22Rv1 (cell line): ENCODE results near the gene ECEL1.
A peak's percentile ranks its signal among the peaks of the same experiment; 100 is the strongest.
"Not testable (repeated sequence)": the region's sequence is repeated elsewhere in the genome, so short reads cannot be mapped to it uniquely, and the experiment has no call there.

Experiments used
- H3K27ac ChIP-seq: fragments of 450-650 bp; 2 replicates; pipeline ENCODE4 v1.5.1; 2017
- ZFX ChIP-seq: fragments of 450-650 bp; IDR thresholded peaks from 2 replicates; pipeline ENCODE4 v1.6.1; 2017; ENCODE audit warnings: antibody characterized with exemption, borderline replicate concordance
- TF ChIP-seq, protein P1 (sequence below): fragments of 450-650 bp; IDR thresholded peaks from 2 replicates; pipeline ENCODE4 v1.5.1; 2017; ENCODE audit warnings: mild to moderate bottlenecking

The ECEL1 gene

GRCh38 chr2:232487385-232488096 is at the start of gene ECEL1:
Gene ECEL1 (minus strand): TSS chr2:232487834. CDS start chr2:232486653, 1,181 bp downstream.
- H3K27ac ChIP-seq: no peak within 1 kb of the TSS
- TF ChIP-seq, protein P1, sequence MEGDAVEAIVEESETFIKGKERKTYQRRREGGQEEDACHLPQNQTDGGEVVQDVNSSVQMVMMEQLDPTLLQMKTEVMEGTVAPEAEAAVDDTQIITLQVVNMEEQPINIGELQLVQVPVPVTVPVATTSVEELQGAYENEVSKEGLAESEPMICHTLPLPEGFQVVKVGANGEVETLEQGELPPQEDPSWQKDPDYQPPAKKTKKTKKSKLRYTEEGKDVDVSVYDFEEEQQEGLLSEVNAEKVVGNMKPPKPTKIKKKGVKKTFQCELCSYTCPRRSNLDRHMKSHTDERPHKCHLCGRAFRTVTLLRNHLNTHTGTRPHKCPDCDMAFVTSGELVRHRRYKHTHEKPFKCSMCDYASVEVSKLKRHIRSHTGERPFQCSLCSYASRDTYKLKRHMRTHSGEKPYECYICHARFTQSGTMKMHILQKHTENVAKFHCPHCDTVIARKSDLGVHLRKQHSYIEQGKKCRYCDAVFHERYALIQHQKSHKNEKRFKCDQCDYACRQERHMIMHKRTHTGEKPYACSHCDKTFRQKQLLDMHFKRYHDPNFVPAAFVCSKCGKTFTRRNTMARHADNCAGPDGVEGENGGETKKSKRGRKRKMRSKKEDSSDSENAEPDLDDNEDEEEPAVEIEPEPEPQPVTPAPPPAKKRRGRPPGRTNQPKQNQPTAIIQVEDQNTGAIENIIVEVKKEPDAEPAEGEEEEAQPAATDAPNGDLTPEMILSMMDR: no peak
- TF ChIP-seq ZFX: no peak

- H3K27ac ChIP-seq: no peak overlapping the region
- no peak for TF ChIP-seq ZFX
- TF ChIP-seq, protein P1: peak; percentile 60
Measured at GRCh38 chr2:232537079-232537478, 49.4 kb upstream of the ECEL1 start.

DNA sequence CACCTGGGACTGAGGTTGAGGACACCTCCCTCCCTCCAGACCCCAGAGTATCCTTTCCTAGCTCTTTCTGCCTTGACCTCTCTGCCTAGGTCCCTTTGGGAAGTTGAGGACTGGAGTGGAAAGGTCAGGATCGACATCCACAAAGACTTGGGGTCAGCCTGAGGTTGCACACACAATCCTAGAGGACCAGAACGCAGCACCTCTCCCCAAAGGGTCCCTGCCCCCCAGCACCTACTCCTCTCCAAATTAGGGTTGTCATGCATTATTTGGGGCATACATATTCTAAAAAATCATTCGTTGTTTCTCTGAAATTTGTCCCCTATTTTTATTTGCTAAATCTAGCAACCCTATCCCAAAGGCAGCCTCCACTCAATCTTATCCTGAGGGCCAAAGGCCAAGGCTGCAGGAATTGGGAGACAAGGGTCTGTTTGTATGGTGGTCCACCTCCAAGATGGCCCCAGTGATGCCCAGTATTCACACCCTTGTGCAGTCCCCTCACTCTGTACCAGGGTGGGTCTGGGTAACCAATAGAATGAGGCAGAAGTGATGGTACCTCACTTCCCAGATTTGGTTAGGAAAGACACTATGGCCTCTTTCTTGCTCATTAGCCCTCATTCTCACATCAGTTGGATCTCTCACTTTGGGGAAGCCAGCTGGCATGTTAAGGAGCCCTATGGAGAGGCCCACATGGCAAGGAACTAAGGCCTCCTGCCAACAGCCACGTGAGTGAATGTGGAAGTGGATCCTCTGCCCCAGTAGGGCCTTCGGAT is 48.3 kb upstream of the ECEL1 start:
- H3K27ac ChIP-seq: no peak overlapping the region
- TF ChIP-seq, protein P1: no peak
- TF ChIP-seq ZFX: no peak

DNA sequence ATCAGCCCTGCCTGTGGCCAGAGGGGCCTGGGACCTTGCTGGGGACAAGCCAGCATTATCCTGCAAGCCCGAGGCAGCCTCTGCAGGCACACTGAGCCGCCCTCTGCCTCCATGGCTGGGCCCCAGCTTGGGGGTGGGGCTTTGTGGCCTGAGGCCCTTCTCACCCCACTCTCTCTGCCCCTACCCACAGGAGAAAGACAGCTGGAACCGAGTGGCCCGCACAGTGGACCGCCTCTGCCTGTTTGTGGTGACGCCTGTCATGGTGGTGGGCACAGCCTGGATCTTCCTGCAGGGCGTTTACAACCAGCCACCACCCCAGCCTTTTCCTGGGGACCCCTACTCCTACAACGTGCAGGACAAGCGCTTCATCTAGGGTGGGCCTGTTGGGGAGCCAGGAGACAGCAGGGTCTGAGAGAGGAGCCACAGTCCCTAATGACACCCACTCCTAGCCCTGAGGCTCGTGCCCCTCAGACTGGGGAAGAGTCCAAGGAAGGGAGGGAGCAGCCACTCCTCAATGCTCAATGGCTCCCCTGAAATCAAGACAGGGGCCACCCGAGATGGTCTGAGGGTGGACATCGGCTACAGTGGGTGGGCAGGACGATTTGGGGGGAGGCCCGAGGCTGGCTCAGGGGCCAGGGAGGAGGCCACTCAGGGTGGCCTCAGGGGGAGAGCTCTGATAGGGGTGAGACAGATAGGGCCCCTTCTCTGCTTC is 47.5 kb upstream of the ECEL1 start:
- no peak overlapping the region for H3K27ac ChIP-seq
- TF ChIP-seq ZFX: no peak
- TF ChIP-seq, protein P1: no peak

- no peak overlapping the region for H3K27ac ChIP-seq
- TF ChIP-seq, protein P1: no peak
- no peak for TF ChIP-seq ZFX
Measured at GRCh38 chr2:232533944-232534710, 46.5 kb upstream of the ECEL1 start.

GRCh38 chr2:232532821-232533220 is 45.2 kb upstream of the ECEL1 start:
- not testable (repeated sequence) for H3K27ac ChIP-seq

GRCh38 chr2:232532419-232532818 is 44.8 kb upstream of the ECEL1 start:
- H3K27ac ChIP-seq: no peak overlapping the region

More at GRCh38 chr2:232532419-232532818, 44.8 kb upstream of the ECEL1 start:
- TF ChIP-seq ZFX: no peak
